ENCODE measurements around the gene GALK2.

GALK2 gene

GRCh38 chr15:49366496-49366895, 196.4 kb downstream of the GALK2 start:
- no peak for DNase-seq

- no peak for DNase-seq
These were observed 200.7 kb downstream of the GALK2 start for GRCh38 chr15:49370782-49371181.

GRCh38 chr15:49372366-49372765, 202.3 kb downstream of the GALK2 start:
- DNase-seq = no peak

GRCh38 chr15:49379996-49380395, 209.9 kb downstream of the GALK2 start:
- no peak for DNase-seq

- no peak for DNase-seq
These were observed 210.9 kb downstream of the GALK2 start for GRCh38 chr15:49380912-49381311.
